ENCODE data around the gene CYP24A1.

CYP24A1 gene

DNA sequence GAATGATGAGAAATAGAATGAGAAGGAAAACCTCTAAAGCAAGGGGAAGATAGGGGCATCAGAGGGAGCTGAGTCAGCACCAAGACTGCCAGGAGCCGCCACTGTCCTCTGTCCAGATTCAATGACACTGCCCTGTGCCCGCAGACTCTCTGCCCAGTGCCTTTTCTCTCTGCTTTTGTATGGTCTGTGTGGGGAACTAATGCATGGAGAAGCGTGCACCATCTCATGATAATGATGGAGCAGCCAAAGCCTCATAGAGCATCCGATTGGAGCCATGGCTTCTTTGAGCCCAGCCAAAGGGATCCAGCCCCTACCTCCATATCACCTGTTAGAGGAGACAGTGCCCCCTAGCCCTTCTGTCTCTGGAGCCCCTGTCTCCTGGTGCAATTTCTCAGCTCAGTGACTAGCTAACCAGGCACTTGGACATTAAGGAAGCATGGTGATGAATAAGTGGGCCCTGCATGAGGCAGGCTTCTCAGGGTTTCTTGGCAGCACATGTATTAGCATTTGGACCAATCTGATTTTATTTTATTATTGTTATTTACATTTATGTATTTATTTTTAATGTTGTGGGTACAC is 27.6 kb upstream of the CYP24A1 start:
- DNase-seq: no peak

DNA sequence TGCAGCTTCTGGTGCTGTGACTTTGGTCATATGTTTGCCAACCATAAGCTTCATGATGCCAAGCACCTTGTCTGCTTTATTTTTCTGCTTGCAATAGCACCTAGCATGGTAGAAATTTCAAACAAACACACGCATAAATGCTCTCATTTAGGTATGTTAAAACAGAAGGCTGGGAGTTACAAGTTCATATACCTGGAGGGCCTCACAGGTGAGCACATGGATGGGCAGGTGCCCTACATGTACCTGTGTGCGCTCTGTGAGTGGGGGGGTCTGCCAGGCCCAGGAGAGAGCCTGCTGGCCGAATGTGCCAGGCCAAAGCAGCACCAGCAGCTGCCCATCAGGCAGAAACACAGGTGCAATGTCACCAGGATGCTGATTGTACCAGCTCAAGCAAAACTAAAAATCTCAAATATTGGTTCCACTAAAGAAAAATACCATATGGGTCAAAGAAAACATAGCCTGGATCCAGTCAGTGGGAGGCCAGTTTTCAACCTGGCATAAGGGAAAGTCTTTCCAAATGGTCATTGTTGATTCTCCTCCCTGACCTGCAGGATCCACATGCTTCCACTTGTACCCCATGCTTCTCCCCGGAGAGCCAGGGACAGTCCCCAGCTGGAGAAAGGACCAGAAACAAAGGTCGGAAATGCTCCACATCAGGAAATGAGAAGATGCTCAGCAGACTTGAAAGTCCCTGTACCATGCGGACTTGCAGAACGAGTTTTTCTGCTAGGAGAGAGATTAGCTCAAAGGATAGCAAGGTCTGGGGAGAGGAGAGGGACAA is 26.9 kb upstream of the CYP24A1 start:
- no peak for DNase-seq

DNA sequence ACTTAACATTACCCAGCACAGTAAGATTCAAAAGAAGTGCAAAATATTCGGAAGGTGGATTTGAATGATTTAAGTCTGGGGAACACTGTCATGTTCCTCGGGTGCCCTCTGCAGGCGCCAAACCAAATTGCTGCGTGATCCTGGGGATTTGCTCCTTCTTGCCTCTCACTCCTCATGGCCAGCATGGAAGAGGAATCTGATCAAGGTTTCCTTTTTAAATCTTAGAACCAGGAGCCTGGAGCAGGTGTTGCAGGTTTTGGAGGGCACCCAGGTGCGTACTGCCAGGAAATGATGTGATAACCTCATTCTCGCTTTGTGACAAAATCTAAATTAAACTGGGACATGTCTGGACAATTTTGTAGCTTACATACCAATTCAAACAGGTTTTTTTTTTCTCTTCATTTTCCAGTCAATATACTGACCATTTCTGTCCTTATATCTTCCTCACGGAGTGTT is 26.0 kb upstream of the CYP24A1 start:
- DNase-seq: peak; percentile 58 to 70

DNA sequence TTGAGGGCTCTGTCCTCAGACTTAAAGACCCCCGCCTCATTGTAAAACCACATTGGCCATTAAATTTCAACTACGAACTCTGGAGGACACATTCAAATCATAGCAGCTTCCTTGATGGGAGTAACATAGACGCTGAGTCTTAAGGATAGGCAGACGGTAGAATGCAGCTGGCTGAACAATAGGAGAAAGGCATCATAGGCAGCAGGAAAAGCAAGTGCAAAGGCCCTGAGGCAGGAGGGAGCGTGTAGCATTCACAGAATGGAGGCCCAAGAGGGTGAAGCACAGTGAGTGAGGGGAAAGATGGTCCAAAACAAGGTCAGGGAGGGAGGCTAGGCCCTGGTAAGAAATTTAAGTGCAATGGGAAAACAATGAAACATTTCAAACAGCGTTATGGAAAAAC is 25.5 kb upstream of the CYP24A1 start:
- no peak for DNase-seq

DNA sequence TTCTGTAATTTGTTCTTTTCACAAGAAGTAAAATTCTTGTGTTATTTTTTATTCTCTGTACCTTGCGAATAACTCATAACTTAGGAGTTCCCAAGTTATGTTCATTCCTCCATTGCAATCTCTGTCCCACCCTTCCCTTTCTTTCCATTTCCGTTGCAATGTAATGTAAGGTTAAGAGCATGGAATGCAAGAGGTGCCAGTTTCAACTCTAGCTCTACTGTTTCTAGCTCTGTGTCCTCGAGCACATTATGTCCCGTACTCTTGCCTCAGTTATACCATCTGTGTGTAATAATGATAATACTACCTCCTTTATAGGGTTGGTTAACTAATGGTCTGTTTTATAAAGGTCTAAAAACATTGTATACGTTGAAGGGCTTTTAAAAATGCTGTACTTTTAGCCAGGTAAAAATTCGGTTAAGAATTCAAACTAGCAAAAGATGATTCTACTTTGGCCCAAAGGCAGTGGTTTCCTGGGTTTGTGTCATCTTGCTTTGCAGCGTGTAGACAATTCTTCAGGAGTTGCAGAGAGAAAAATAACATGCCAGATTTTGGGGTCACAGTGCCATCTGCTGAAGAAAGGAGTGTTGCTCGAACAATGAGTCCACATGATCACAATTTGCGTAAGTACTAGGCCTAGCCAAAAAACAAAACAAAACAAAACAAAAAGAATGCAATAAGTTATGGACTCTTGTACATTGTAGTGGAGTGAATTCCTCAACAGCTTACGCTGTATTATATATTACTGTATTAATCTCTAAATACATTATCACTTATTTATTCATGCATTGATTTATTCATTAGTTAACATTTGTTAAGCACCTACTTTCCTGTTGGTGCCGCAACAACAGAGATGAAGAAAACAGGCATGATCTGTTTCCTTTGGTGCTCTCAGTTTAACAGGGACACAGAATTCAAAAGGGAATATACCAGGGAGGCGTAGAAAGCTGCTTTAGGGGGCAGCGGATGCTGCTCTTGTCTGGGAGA is 24.1 kb upstream of the CYP24A1 start:
- no peak for DNase-seq

DNA sequence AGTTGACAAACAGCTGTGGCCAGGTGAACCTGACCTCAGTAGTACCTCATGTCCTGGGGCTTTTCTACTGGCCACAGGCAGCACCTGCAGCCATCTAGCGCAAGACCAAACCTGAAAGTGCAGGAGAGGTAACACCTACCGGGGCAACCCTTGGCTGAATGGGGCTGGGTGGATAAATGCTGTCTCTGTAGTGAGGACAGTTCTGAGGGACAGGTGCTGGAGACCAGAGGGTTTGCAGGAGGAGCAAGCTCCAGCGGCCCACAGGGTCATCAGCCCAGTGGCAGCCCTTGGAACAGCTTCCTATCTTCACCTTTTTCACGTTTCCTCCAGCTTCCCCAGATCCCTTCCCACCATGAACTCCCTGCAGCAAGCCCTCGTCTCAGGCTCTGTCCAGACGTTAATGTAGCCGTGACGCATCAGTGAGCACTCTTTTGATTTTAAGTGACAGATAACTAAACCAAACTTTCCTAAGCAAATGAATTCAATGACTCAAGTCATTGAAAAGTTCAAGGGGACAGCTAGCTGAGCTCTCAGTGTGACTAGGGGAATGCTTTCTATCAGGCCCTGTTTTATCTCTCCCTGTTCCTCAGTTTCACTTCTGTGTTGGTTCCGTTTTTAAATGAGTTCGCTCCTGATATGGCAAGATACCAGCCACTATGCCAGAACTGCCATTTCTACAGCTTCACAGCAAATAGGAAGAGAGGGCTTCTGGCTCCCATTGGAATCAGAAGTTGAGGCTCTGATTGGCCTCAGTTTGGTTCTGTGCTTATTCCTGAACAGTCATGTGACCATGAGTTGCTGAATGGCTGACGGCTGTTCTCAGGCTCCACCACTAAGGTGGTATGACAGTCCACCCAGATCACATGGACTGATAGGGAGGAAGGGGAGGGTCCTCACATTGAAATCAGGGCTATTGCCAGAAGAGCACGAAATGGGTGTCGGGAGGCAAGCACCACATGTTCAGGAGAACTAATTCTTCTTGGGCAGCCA is 22.0 kb upstream of the CYP24A1 start:
- no peak for DNase-seq

DNA sequence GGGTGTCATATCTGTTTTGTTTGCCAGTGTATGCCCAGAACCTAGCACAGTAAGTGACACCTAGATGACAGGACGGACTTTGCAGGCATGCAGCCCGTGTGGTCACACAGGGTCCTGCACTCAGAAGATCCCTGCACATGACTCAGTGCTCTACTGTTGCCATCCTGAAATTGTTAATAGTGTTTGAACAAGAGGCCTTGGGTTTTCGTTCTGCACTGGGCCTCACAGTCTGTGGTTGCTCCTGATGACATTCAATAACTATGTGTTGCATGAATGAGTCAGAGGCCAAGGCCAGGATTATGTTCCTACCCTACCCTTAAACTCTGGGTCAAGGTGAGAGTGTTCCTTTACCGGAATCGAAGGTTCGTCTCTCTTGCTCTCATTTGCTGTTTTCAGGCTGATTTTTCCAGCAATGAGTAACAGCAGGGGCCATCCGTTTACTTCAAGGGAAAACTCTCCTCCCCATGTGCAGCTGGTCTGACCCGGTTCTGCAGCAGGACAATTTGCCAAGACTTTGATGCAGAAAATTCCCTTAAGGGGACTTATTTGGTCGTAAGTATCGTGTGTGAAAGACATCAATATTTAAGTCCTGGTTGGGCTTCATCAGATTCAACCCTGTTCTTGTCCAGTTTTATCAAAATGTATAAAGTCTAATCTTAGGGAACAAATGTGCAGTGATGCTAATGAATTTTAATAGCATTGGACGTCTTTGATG is 21.1 kb upstream of the CYP24A1 start:
- DNase-seq: no peak

DNA sequence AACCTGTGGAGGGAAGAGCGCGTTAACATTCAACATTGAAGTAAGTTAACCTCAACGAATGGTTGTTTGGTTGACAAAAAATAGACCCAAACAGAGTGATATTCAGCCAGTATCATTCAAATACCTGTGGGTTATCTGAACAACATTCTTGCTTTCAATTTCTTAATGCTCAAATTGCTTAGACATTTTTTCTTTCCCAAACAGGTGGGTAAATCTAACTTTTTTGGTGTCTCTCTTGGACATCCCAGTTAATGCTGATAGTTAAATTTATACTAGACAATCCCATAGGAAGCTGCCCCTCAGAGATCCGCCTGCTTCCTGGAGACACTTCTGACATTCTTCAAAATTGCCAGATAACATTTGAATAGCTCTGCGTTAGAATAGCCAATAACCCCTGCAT is 20.0 kb upstream of the CYP24A1 start:
- no peak for DNase-seq

DNA sequence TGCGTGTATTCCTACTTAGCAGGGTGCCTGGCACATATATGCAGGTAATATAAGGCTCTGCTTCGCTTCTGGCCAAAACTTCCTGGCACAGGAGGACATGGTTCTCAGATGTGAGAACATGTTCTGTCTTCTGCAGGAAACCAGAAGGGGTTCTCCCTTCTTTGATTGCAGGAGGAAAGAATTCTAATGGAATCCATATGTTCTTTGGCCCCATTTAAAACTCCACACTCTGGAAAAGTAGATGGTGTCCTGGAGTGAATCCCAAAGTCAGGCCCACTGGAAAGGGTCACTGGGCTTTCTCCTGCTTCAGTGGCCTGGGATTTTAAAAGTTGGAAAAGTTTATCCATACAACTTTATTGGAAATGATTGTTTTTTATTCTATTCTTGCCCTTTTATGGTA is 16.4 kb upstream of the CYP24A1 start:
- no peak for DNase-seq

DNA sequence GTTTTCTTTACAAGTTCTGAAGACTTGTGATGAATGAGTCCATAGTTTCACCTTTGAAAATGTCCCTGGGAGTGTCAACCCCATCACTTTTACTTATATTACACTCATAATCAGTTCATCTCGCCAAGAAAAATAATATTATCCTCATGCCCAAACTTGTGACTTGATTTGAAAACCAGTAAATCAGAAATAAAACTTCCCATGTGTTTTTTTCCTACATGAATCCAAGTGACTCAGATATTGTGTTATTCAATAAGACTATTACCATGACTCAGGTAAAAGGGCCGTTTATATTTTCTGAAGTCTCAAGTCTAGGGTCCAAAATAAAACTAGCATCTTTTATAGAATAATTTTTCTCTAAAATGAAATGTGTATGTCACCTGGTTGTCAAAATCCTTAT is 15.8 kb upstream of the CYP24A1 start:
- no peak for DNase-seq

DNA sequence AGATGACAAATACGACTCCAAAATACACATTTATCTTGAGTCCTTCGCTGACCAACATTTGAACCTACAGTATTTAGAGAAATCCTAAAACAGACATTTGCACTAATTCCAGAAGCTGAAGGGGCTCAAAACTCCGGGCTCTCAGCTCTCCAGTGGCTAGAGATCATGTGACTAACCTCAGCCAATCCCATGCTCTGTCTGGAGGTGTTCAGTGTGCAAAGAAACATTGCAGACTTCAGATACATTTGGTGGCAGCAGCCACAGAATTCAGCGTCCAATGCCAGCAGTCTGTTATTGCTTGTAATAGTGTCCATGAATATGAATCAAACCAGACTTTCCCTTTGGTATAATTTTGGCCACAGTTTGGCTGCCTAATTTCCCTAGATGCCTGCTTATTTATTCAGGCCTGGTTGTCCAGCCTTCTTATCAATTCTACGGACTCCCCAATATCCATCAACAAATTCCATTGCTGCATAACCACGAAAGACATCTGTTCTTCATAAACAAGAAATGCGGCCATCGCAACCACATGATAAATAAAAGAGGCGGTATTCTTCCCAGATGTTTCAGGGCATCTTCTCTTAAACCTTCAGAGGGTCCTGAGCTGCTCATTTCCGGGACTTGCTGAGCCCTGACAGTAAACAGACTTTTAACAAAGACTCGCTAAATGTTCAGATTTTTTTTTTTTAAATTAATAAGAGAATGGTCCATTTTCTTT is 14.5 kb upstream of the CYP24A1 start:
- no peak for DNase-seq

DNA sequence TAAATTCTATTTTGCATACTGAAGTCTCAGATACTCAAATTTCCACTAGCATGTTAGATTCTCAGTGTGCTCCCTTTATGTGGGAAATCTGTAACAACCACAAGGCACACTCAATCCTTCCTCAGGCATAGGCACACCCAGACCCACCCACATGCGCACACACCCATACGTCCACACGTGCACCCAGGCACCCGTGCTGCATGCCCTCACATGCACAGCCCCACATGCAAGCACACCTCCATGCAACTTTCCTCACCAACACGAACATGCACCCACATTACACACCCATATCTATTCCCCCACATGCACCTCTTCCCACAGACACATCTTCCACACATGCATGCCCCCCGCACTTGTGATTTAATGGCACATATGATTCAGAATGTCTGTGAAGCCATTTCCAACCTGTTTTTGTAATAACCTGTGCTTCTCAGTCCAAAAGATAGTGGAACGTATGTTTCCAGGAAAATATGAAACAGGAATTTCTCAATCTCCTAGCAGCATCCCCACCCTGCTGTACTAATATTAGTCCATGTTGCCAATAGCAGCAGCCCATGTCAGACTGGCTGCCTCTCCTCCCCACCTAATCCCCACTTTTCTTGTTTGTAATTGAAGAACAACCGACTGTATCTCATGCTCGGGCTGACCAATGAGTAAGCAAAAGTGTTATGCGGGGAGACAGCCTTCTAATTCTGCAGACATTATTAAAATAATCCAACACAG is 11.3 kb upstream of the CYP24A1 start:
- DNase-seq: no peak

DNA sequence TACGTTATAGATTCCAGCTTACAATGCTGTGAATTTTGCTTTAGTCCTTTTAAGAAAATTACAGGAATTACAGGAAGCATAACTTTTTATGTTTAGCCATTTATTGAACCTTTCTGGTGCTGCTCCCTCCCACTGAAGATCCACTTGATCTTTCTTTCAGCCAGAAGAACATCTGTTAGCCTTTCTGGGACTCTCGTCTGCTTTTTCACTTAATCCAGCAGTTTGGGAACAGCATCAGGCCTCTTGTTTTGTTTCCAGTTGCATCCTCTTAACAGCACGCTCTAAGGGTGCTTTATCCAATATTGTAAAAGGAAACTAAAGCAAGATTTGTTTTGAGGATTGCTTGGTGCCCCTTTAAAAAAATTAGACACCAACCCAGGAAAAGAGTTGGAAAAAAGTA is 10.3 kb upstream of the CYP24A1 start:
- DNase-seq: no peak

DNA sequence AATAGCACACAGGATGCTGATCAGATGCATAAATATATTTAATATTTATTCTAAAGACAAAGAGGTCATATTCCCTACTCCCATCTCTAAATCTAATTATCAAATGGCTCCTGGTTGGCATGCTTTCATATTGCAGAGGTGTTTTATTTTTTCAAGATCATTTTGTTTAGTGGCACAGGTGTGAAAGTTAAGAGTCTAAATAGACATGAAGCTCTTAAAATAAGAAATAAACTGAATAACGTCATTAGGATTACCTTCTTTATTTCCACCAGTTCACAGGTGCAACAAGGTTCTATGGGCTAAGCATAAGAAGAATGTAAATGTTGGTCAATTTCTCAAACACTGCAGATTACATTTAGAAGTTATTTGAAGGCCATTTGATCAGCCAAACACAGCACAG is 7.1 kb upstream of the CYP24A1 start:
- no peak for DNase-seq

DNA sequence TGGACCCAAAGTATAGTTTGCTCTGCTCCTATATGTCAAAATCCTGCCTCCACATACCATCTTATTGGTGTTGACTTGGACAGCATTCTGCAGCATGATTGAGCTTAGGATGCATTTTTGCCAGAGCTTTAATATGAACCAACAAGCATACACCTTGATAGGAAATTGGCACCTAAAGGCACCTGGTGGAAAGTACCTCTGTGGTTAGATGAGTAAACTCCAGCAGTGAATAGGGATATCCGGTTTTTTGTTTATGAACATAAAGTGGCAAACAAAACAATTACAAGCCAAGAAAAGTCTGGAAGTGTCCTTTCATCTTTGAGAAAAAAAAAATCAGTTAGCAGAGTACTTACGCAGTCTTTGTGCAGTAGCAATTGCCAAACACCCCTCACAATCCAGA is 6.2 kb upstream of the CYP24A1 start:
- DNase-seq: no peak

DNA sequence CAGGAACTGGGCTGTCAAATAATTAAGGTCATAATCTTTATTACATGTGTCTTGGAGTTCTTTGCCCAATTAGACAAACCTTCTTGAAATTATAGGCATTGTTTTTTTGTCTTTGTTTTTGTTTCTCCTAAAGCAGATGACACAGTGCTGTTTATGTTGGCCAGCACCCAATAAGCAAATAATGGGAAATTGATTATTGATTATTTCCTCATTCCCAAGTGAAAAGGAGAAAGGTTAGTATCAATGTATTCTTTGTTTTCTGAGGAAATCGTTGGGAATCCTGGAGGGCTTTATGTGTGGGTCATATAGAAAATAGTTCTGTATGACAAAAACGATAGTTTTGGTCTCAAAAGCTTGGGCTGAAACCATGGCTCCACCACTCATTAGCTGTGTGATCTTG is 4.5 kb upstream of the CYP24A1 start:
- DNase-seq: no peak

DNA sequence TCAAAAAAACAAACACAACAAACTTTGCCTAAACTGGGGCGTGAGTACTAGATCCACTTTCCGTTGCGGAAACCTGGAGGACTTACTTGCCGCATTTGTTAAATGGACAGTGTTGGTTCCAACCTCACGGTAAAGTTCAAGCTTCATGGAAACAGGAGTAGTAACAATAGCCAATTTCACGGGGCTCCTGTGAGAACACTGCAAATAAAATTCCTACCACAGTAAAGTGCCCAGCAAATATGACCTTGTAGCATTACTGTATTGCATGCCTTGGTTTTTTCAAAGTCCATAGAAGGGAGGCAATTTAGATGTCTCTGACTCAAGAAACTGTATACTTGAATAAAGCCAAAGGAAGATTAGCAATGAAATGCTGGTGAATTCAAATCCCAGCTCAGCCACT is 3.6 kb upstream of the CYP24A1 start:
- no peak for DNase-seq

DNA sequence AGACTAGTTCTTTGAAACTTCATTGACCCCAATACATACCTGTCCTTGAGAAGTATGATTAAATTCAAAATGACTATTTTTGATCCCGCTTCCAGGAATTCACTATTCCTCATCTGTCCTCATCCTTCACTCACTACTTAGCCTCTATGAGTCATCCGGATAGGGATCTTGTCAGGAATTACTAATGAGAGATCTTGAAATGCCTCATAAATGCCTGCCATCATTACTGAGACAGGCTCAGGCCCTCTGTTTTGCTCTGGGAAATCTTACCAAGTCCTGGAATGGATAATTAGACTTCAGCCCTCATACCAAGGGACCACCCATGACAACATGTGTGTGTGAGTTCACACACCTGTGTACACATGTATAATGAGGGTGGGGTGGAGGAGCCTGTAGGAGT is 2.8 kb upstream of the CYP24A1 start:
- DNase-seq: no peak

DNA sequence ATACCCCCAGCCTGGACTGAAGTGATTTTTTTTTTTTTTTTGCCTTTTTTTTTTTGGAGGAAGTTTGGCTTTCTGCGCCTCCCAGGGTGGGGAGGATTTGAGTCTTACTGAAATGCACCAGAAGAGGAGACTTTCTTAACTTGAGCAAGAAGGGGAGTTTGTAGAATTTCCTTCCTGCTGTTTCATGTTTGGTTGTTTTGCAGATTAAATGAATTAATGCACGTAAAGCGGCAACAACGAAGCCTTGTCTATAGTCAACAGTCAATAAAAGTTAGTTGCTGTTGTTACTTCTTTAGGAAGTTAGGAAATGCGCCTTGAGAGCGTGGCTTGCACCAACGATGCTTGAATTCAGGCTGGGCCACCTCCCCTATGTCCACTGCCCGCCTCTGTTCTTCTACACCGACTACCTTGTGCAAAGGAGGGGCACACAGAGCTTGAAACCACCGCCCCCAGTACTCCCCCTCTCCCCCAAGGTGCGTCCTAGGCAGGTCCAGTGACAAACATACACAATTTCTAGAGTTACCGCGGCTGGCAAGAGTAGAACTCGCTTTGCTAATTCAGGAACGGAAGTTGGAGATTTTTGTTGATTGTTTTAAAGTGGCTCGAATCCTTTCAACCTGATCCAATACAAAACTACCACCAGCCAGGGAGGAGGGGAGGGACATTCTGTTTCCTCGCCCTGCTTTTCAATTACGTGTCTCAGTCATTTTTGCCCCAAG is 830 bp upstream of the CYP24A1 start:
- DNase-seq: no peak
